ENCODE data around the gene IQSEC1.

IQSEC1 gene

GRCh38 chr3:12920967-12921366, 152.3 kb downstream of the IQSEC1 start:
- Histone ChIP-seq H3K27ac (ENCODE audit: low read length) (no peak overlapping the region), H3K36me3 (ENCODE audit: control insufficient read depth in 2 of 2, insufficient read depth in 2 of 2, low read length in 2 of 2) (peaks cover 33 to 65% of the 10 kb centered on the region in 2 donors), H3K9me3 (ENCODE audit: control insufficient read depth in 2 of 2, low read length in 2 of 2) (no peaks in the 10 kb centered on the region), H3K4me1 (ENCODE audit: control insufficient read depth, insufficient read depth, low read length) (no peaks in the 10 kb centered on the region), H3K27me3 (ENCODE audit: control insufficient read depth in 1 of 2, insufficient read depth in 2 of 2, low read length in 2 of 2) (no peaks in the 10 kb centered on the region), H3K4me3 (ENCODE audit: low read length in 2 of 2) (no peak overlapping the region), H3K9ac (ENCODE audit: low read length in 2 of 2) (no peak overlapping the region)

GRCh38 chr3:12919205-12919604, 154.0 kb downstream of the IQSEC1 start:
- Histone ChIP-seq H3K9ac (ENCODE audit: low read length in 2 of 2) (no peak overlapping the region), H3K4me1 (ENCODE audit: control insufficient read depth, insufficient read depth, low read length) (no peaks in the 10 kb centered on the region), H3K9me3 (ENCODE audit: control insufficient read depth in 2 of 2, low read length in 2 of 2) (no peaks in the 10 kb centered on the region), H3K27me3 (ENCODE audit: control insufficient read depth in 1 of 2, insufficient read depth in 2 of 2, low read length in 2 of 2) (no peaks in the 10 kb centered on the region), H3K4me3 (ENCODE audit: low read length in 2 of 2) (no peak overlapping the region), H3K27ac (ENCODE audit: low read length) (no peak overlapping the region), H3K36me3 (ENCODE audit: control insufficient read depth in 2 of 2, insufficient read depth in 2 of 2, low read length in 2 of 2) (peaks cover 35 to 60% of the 10 kb centered on the region in 2 donors)

- Histone ChIP-seq H3K27me3 (ENCODE audit: control insufficient read depth in 1 of 2, insufficient read depth in 2 of 2, low read length in 2 of 2) (no peaks in the 10 kb centered on the region), H3K27ac (ENCODE audit: low read length) (no peak overlapping the region), H3K4me1 (ENCODE audit: control insufficient read depth, insufficient read depth, low read length) (no peaks in the 10 kb centered on the region), H3K9me3 (ENCODE audit: control insufficient read depth in 2 of 2, low read length in 2 of 2) (no peaks in the 10 kb centered on the region), H3K36me3 (ENCODE audit: control insufficient read depth in 2 of 2, insufficient read depth in 2 of 2, low read length in 2 of 2) (peaks cover 32 to 54% of the 10 kb centered on the region in 2 donors), H3K4me3 (ENCODE audit: low read length in 2 of 2) (no peak overlapping the region), H3K9ac (ENCODE audit: low read length in 2 of 2) (no peak overlapping the region)
These were observed 155.0 kb downstream of the IQSEC1 start for GRCh38 chr3:12918231-12918630.

- peaks cover 35 to 59% of the 10 kb centered on the region in 2 donors for H3K36me3 ChIP-seq (ENCODE audit: control insufficient read depth in 2 of 2, insufficient read depth in 2 of 2, low read length in 2 of 2)
- H3K9ac ChIP-seq (ENCODE audit: low read length in 2 of 2) = no peak overlapping the region
- no peaks in the 10 kb centered on the region for H3K27me3 ChIP-seq (ENCODE audit: control insufficient read depth in 1 of 2, insufficient read depth in 2 of 2, low read length in 2 of 2)
- peaks cover 4% of the 10 kb centered on the region for H3K4me1 ChIP-seq (ENCODE audit: control insufficient read depth, insufficient read depth, low read length)
- no peak overlapping the region for H3K4me3 ChIP-seq (ENCODE audit: low read length in 2 of 2)
- no peak overlapping the region for H3K27ac ChIP-seq (ENCODE audit: low read length)
- no peaks in the 10 kb centered on the region for H3K9me3 ChIP-seq (ENCODE audit: control insufficient read depth in 2 of 2, low read length in 2 of 2)
These were observed 157.1 kb downstream of the IQSEC1 start for GRCh38 chr3:12916159-12916558.

- H3K27ac ChIP-seq (ENCODE audit: low read length) = no peak overlapping the region
- H3K9ac ChIP-seq (ENCODE audit: low read length in 2 of 2) = no peak overlapping the region
- H3K36me3 ChIP-seq (ENCODE audit: control insufficient read depth in 2 of 2, insufficient read depth in 2 of 2, low read length in 2 of 2) = peaks cover 41 to 61% of the 10 kb centered on the region in 2 donors
These were observed 159.1 kb downstream of the IQSEC1 start for GRCh38 chr3:12914088-12914487.

GRCh38 chr3:12911881-12912415, 161.3 kb downstream of the IQSEC1 start:
- no peaks in the 10 kb centered on the region for H3K27me3 ChIP-seq (ENCODE audit: control insufficient read depth in 1 of 2, insufficient read depth in 2 of 2, low read length in 2 of 2)
- no peak overlapping the region for H3K9ac ChIP-seq (ENCODE audit: low read length in 2 of 2)
- H3K4me1 ChIP-seq (ENCODE audit: control insufficient read depth, insufficient read depth, low read length) = peaks cover 4% of the 10 kb centered on the region
- H3K36me3 ChIP-seq (ENCODE audit: control insufficient read depth in 2 of 2, insufficient read depth in 2 of 2, low read length in 2 of 2) = peaks cover 51 to 64% of the 10 kb centered on the region in 2 donors
- H3K9me3 ChIP-seq (ENCODE audit: control insufficient read depth in 2 of 2, low read length in 2 of 2) = no peaks in the 10 kb centered on the region
- no peak overlapping the region for H3K27ac ChIP-seq (ENCODE audit: low read length)
- no peak overlapping the region for H3K4me3 ChIP-seq (ENCODE audit: low read length in 2 of 2)

More at GRCh38 chr3:12914088-12914487, 159.1 kb downstream of the IQSEC1 start:
- H3K27me3 ChIP-seq (ENCODE audit: control insufficient read depth in 1 of 2, insufficient read depth in 2 of 2, low read length in 2 of 2) = no peaks in the 10 kb centered on the region
- H3K4me3 ChIP-seq (ENCODE audit: low read length in 2 of 2) = no peak overlapping the region
- peaks cover 4% of the 10 kb centered on the region for H3K4me1 ChIP-seq (ENCODE audit: control insufficient read depth, insufficient read depth, low read length)
- no peaks in the 10 kb centered on the region for H3K9me3 ChIP-seq (ENCODE audit: control insufficient read depth in 2 of 2, low read length in 2 of 2)

GRCh38 chr3:12910356-12911099, 162.7 kb downstream of the IQSEC1 start:
- Histone ChIP-seq H3K9ac (ENCODE audit: low read length in 2 of 2) (no peak overlapping the region), H3K27me3 (ENCODE audit: control insufficient read depth in 1 of 2, insufficient read depth in 2 of 2, low read length in 2 of 2) (no peaks in the 10 kb centered on the region), H3K36me3 (ENCODE audit: control insufficient read depth in 2 of 2, insufficient read depth in 2 of 2, low read length in 2 of 2) (peaks cover 52 to 65% of the 10 kb centered on the region in 2 donors), H3K27ac (ENCODE audit: low read length) (no peak overlapping the region), H3K4me1 (ENCODE audit: control insufficient read depth, insufficient read depth, low read length) (peaks cover 4% of the 10 kb centered on the region), H3K4me3 (ENCODE audit: low read length in 2 of 2) (no peak overlapping the region), H3K9me3 (ENCODE audit: control insufficient read depth in 2 of 2, low read length in 2 of 2) (no peaks in the 10 kb centered on the region)

- Histone ChIP-seq H3K27me3 (ENCODE audit: control insufficient read depth in 1 of 2, insufficient read depth in 2 of 2, low read length in 2 of 2) (no peaks in the 10 kb centered on the region), H3K9me3 (ENCODE audit: control insufficient read depth in 2 of 2, low read length in 2 of 2) (no peaks in the 10 kb centered on the region), H3K27ac (ENCODE audit: low read length) (no peak overlapping the region), H3K9ac (ENCODE audit: low read length in 2 of 2) (no peak overlapping the region), H3K36me3 (ENCODE audit: control insufficient read depth in 2 of 2, insufficient read depth in 2 of 2, low read length in 2 of 2) (peaks cover 57 to 67% of the 10 kb centered on the region in 2 donors), H3K4me1 (ENCODE audit: control insufficient read depth, insufficient read depth, low read length) (peaks cover 4% of the 10 kb centered on the region), H3K4me3 (ENCODE audit: low read length in 2 of 2) (no peak overlapping the region)
These were observed 163.5 kb downstream of the IQSEC1 start for GRCh38 chr3:12909710-12910109.

GRCh38 chr3:12908859-12909258, 164.4 kb downstream of the IQSEC1 start:
- Histone ChIP-seq H3K27ac (ENCODE audit: low read length) (no peak overlapping the region), H3K36me3 (ENCODE audit: control insufficient read depth in 2 of 2, insufficient read depth in 2 of 2, low read length in 2 of 2) (peaks cover 57 to 67% of the 10 kb centered on the region in 2 donors), H3K9me3 (ENCODE audit: control insufficient read depth in 2 of 2, low read length in 2 of 2) (no peaks in the 10 kb centered on the region), H3K27me3 (ENCODE audit: control insufficient read depth in 1 of 2, insufficient read depth in 2 of 2, low read length in 2 of 2) (no peaks in the 10 kb centered on the region), H3K9ac (ENCODE audit: low read length in 2 of 2) (no peak overlapping the region), H3K4me3 (ENCODE audit: low read length in 2 of 2) (no peak overlapping the region), H3K4me1 (ENCODE audit: control insufficient read depth, insufficient read depth, low read length) (peaks cover 4% of the 10 kb centered on the region)

GRCh38 chr3:12908136-12908730, 165.0 kb downstream of the IQSEC1 start:
- H3K36me3 ChIP-seq (ENCODE audit: control insufficient read depth in 2 of 2, insufficient read depth in 2 of 2, low read length in 2 of 2) = peaks cover 59 to 68% of the 10 kb centered on the region in 2 donors
- H3K27ac ChIP-seq (ENCODE audit: low read length) = no peak overlapping the region
- H3K4me1 ChIP-seq (ENCODE audit: control insufficient read depth, insufficient read depth, low read length) = peaks cover 4% of the 10 kb centered on the region
- no peaks in the 10 kb centered on the region for H3K9me3 ChIP-seq (ENCODE audit: control insufficient read depth in 2 of 2, low read length in 2 of 2)
- no peak overlapping the region for H3K4me3 ChIP-seq (ENCODE audit: low read length in 2 of 2)
- no peak overlapping the region for H3K9ac ChIP-seq (ENCODE audit: low read length in 2 of 2)
- H3K27me3 ChIP-seq (ENCODE audit: control insufficient read depth in 1 of 2, insufficient read depth in 2 of 2, low read length in 2 of 2) = no peaks in the 10 kb centered on the region

- no peaks in the 10 kb centered on the region for H3K9me3 ChIP-seq (ENCODE audit: control insufficient read depth in 2 of 2, low read length in 2 of 2)
- peaks cover 55 to 63% of the 10 kb centered on the region in 2 donors for H3K36me3 ChIP-seq (ENCODE audit: control insufficient read depth in 2 of 2, insufficient read depth in 2 of 2, low read length in 2 of 2)
- no peaks in the 10 kb centered on the region for H3K27me3 ChIP-seq (ENCODE audit: control insufficient read depth in 1 of 2, insufficient read depth in 2 of 2, low read length in 2 of 2)
- H3K4me3 ChIP-seq (ENCODE audit: low read length in 2 of 2) = no peak overlapping the region
- no peak overlapping the region for H3K27ac ChIP-seq (ENCODE audit: low read length)
- H3K4me1 ChIP-seq (ENCODE audit: control insufficient read depth, insufficient read depth, low read length) = peaks cover 4% of the 10 kb centered on the region
- no peak overlapping the region for H3K9ac ChIP-seq (ENCODE audit: low read length in 2 of 2)
These were observed 165.5 kb downstream of the IQSEC1 start for GRCh38 chr3:12907729-12908128.
